Liver (tissue), 3 donors: ENCODE measurements around the gene TLE5.

ENCODE experiments used
- EGR1 ChIP-seq, 2 donors: IDR thresholded peaks; 2 replicates each; pipeline ENCODE4 v1.6.1; 2016 to 2018; ENCODE audit warnings: antibody characterized with exemption in 2 of 2, low read depth in 2 of 2
- GABPA ChIP-seq, 2 donors: IDR thresholded peaks in 1 of 2; conservative IDR thresholded peaks in 1 of 2; 2 replicates each; pipeline ENCODE4 v1.6.1; 2016; ENCODE audit warnings: antibody characterized with exemption in 2 of 2, mild to moderate bottlenecking in 1 of 2, moderate library complexity in 1 of 2
- HNF4G ChIP-seq: IDR thresholded peaks from 2 replicates; pipeline ENCODE4 v1.6.1; 2016; ENCODE audit warnings: antibody characterized with exemption
- NR2F2 ChIP-seq: IDR thresholded peaks from 2 replicates; pipeline ENCODE4 v1.6.1; 2016; ENCODE audit warnings: antibody characterized with exemption
- RXRA ChIP-seq, 2 donors: IDR thresholded peaks; 2 replicates each; pipeline ENCODE4 v1.6.1; 2017 to 2018; ENCODE audit warnings: antibody characterized with exemption in 2 of 2, mild to moderate bottlenecking in 1 of 2
- TAF1 ChIP-seq: conservative IDR thresholded peaks from 2 replicates; pipeline ENCODE4 v1.6.1; 2016; ENCODE audit warnings: antibody characterized with exemption, mild to moderate bottlenecking
- YY1 ChIP-seq: IDR thresholded peaks from 2 replicates; pipeline ENCODE4 v1.6.1; 2016; ENCODE audit warnings: antibody characterized with exemption, mild to moderate bottlenecking
- TF ChIP-seq, protein P1 (sequence below): IDR thresholded peaks from 2 replicates; pipeline ENCODE4 v1.6.1; 2016; ENCODE audit warnings: antibody characterized with exemption, mild to moderate bottlenecking
- TF ChIP-seq, protein P2 (sequence below): fragments of 150-350 bp; IDR thresholded peaks from 2 replicates; pipeline ENCODE4 v1.5.1; 2017; ENCODE audit warnings: improper control_type of control experiment, low read depth, low read length; ENCODE audit not compliant: missing input control
- TF ChIP-seq, protein P3 (sequence below): IDR thresholded peaks from 2 replicates; pipeline ENCODE4 v1.6.1; 2016; ENCODE audit warnings: antibody characterized with exemption
- donor health status: healthy.
- donor health status: healthy.

DNA sequence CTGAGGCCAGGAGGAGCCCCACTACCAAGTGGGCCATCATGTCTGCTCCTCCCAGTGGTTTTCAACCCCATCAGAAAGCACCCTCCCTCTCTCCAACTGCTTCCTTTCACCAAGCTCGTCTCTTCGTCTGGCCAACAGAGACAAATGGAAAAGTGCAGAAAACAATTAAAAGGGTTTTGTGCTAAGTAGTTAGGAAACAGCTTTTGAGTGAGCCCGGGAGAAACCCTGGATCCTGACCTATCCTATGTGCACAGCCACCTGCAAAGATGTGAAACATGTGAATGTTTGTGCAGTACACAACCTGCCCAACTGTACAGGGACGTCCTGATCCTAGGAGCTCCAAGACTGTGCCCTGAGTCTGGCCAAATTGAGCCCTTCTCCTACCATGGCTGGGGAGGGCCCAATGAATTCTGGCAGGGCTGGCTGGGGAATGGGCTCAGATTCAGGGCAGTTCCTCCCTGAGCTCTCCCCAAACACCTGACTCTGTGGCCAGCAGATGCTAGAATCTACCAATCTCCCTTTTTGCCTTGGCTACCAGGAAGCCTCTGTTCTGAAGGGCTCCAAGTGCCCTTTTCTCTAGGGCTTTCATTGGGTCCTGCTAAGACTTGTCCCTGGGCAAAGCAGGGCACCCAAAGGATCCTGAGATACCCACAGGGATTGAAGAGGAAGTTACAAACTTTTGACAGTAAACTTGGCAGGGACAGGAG is 7.9 kb downstream of the TLE5 start:
- TF ChIP-seq, protein P1, sequence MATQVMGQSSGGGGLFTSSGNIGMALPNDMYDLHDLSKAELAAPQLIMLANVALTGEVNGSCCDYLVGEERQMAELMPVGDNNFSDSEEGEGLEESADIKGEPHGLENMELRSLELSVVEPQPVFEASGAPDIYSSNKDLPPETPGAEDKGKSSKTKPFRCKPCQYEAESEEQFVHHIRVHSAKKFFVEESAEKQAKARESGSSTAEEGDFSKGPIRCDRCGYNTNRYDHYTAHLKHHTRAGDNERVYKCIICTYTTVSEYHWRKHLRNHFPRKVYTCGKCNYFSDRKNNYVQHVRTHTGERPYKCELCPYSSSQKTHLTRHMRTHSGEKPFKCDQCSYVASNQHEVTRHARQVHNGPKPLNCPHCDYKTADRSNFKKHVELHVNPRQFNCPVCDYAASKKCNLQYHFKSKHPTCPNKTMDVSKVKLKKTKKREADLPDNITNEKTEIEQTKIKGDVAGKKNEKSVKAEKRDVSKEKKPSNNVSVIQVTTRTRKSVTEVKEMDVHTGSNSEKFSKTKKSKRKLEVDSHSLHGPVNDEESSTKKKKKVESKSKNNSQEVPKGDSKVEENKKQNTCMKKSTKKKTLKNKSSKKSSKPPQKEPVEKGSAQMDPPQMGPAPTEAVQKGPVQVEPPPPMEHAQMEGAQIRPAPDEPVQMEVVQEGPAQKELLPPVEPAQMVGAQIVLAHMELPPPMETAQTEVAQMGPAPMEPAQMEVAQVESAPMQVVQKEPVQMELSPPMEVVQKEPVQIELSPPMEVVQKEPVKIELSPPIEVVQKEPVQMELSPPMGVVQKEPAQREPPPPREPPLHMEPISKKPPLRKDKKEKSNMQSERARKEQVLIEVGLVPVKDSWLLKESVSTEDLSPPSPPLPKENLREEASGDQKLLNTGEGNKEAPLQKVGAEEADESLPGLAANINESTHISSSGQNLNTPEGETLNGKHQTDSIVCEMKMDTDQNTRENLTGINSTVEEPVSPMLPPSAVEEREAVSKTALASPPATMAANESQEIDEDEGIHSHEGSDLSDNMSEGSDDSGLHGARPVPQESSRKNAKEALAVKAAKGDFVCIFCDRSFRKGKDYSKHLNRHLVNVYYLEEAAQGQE, result no peak
- TF ChIP-seq, protein P2, sequence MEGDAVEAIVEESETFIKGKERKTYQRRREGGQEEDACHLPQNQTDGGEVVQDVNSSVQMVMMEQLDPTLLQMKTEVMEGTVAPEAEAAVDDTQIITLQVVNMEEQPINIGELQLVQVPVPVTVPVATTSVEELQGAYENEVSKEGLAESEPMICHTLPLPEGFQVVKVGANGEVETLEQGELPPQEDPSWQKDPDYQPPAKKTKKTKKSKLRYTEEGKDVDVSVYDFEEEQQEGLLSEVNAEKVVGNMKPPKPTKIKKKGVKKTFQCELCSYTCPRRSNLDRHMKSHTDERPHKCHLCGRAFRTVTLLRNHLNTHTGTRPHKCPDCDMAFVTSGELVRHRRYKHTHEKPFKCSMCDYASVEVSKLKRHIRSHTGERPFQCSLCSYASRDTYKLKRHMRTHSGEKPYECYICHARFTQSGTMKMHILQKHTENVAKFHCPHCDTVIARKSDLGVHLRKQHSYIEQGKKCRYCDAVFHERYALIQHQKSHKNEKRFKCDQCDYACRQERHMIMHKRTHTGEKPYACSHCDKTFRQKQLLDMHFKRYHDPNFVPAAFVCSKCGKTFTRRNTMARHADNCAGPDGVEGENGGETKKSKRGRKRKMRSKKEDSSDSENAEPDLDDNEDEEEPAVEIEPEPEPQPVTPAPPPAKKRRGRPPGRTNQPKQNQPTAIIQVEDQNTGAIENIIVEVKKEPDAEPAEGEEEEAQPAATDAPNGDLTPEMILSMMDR, result no peak
- TF ChIP-seq RXRA (IDR thresholded peaks at IDR 0.05) (no peak), YY1 (no peak), HNF4G (no peak), GABPA (IDR thresholded peaks at IDR 0.05 in 1 of 2, conservative IDR thresholded peaks at IDR 0.05 in 1 of 2) (no peak), EGR1 (IDR thresholded peaks at IDR 0.05; ENCODE audit: low read depth in 2 of 2) (no peak), NR2F2 (no peak), TAF1 (no peak)
- TF ChIP-seq, protein P3, sequence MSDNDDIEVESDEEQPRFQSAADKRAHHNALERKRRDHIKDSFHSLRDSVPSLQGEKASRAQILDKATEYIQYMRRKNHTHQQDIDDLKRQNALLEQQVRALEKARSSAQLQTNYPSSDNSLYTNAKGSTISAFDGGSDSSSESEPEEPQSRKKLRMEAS, result no peak
